Common myeloid progenitor, CD34-positive (primary cell): ENCODE results near the gene PGAP1.
A peak's percentile ranks its signal among the peaks of the same experiment; 100 is the strongest.

Experiments
- CTCF ChIA-PET: fragments of 350-600 bp; sonication (Branson Sonifier 250); formaldehyde crosslinking; loops from one replicate; lab custom pipeline; 2021; ENCODE audit warnings: antibody characterized with exemption; lab: Charles Lee
- POLR2A ChIA-PET: fragments of 350-600 bp; sonication (Branson Sonifier 250); formaldehyde crosslinking; loops from one replicate; lab custom pipeline; 2021; ENCODE audit warnings: antibody characterized with exemption; lab: Charles Lee
- DNase-seq, 3 donors: peaks; one replicate each; pipeline versions ENCODE4 v3.0.0 to v3.0.0-alpha.2; 2013
- H3K27ac ChIP-seq, 2 experiments: 1 replicate in 1 of 2; 2 replicates in 1 of 2; pipeline ENCODE4 v1.7.0; 2013; ENCODE audit warnings: inconsistent platforms in 2 of 2, low read length in 2 of 2, mild to moderate bottlenecking in 2 of 2, low read depth in 1 of 2, moderate library complexity in 1 of 2; ENCODE audit not compliant: severe bottlenecking in 2 of 2, insufficient read depth in 1 of 2, poor library complexity in 1 of 2
- H3K27me3 ChIP-seq, 5 experiments: replicated peaks in 2 of 5; 1 replicate in 3 of 5; 2 replicates in 2 of 5; pipeline versions ENCODE4 v1.6.1 to v1.7.0; 2013; ENCODE audit warnings: low read length in 4 of 5, mild to moderate bottlenecking in 2 of 5, moderate library complexity in 2 of 5, inconsistent platforms in 1 of 5; ENCODE audit not compliant: insufficient read depth in 5 of 5, control insufficient read depth in 4 of 5
- H3K36me3 ChIP-seq, 4 experiments: 1 replicate in 2 of 4; 2 replicates in 2 of 4; pipeline versions ENCODE4 v1.6.1 to v1.7.0; 2013; ENCODE audit warnings: low read length in 3 of 4, control low read depth in 1 of 4, mild to moderate bottlenecking in 1 of 4; ENCODE audit not compliant: control insufficient read depth in 4 of 4, insufficient read depth in 4 of 4
- H3K4me1 ChIP-seq, 4 experiments: 1 replicate in 3 of 4; 2 replicates in 1 of 4; pipeline versions ENCODE4 v1.6.1 to v1.7.1; 2013; ENCODE audit warnings: low read length in 3 of 4, mild to moderate bottlenecking in 3 of 4, control low read depth in 1 of 4, inconsistent platforms in 1 of 4, moderate library complexity in 1 of 4; ENCODE audit not compliant: control insufficient read depth in 4 of 4, insufficient read depth in 4 of 4; ENCODE audit errors: control extremely low read depth in 1 of 4
- H3K4me3 ChIP-seq, 7 experiments: 1 replicate in 4 of 7; 2 replicates in 3 of 7; pipeline versions ENCODE4 v1.5.1 to v1.7.0; 2013; ENCODE audit warnings: mild to moderate bottlenecking in 7 of 7, low read length in 6 of 7, moderate library complexity in 6 of 7, inconsistent platforms in 2 of 7, low read depth in 2 of 7, control low read depth in 1 of 7; ENCODE audit not compliant: insufficient read depth in 4 of 7, control insufficient read depth in 1 of 7; ENCODE audit errors: extremely low read depth in 1 of 7
- H3K9me3 ChIP-seq, 5 experiments: 1 replicate in 4 of 5; 2 replicates in 1 of 5; pipeline versions ENCODE4 v1.6.1 to v1.7.1; 2013; ENCODE audit warnings: low read length in 4 of 5, mild to moderate bottlenecking in 2 of 5, inconsistent platforms in 1 of 5, low read depth in 1 of 5, moderate library complexity in 1 of 5; ENCODE audit not compliant: control insufficient read depth in 4 of 5, insufficient read depth in 2 of 5; ENCODE audit errors: control extremely low read depth in 1 of 5
- WGBS: methylation state at CpG from one replicate; pipeline ENCODE4 v1.1.5; 2013; ENCODE audit not compliant: insufficient coverage; 5-methylcytosine and 5-hydroxymethylcytosine counted together

Gene PGAP1

DNA sequence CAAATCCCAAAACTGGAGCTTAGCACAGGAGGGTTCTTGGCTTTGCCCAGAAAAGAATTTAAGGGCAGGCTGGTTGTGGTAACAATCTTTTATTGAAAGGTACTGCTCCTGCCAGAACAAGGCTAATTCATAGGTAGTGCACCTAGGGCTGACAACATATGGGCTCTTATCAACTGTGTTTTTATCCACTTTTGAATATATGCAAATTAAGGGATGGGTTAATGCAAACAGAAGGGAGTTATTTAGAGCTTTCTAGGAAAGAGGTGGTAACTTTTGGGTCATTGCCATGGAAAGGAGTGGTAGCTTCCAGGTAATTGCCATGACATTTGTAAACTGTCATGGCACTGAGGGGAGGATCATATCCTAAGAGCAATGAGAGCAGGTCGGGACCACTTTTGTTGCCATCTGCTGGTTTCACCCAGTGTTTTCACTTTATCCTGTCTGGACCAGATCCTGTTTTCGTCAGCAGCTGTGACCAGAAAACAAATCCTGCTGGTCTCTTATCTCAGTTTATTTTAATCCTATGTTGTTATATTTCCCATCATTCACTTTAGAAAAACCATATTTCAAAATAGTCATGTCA lies 118.3 kb downstream of the PGAP1 start:
- Histone ChIP-seq H3K4me3 (no peak overlapping the region), H3K27me3 (no peaks in the 10 kb centered on the region), H3K4me1 (peaks cover 4 to 12% (median 10%) of the 10 kb centered on the region in 4 experiments), H3K9me3 (no peaks in the 10 kb centered on the region), H3K27ac (no peak overlapping the region), H3K36me3 (no peaks in the 10 kb centered on the region)
- 80% methylated on average over 1 of the region's 2 CpGs for WGBS
- CTCF ChIA-PET: interaction anchor here (1.1 kb wide), 1 partner anchor 10 kb away, joined by 3 read pairs; no protein-coding TSS in a partner anchor
- peak in 1 of 3 donors; percentile 10 for DNase-seq
- POLR2A ChIA-PET: no interaction called here

DNA sequence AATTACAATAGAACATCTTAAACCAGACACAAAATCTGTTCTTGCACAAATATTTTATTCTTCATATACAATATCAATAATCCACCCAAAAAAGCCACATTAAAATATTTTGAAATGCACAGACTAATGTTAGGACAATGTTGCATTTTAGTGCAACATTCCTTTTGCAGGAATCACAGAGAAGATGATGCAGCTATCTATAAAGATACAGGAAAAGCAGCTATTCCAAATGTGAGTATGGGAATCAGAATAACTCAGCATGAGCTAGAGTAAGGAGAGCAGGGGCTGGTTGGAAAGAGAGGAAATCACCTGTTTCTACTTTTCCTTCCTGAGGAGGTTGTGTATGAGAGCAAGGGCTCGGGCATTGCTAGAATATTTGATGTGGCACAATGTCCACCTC lies 122.1 kb downstream of the PGAP1 start:
- no peak overlapping the region for H3K4me3 ChIP-seq
- no peak overlapping the region for H3K27ac ChIP-seq
- ChIA-PET POLR2A (no interaction called here), CTCF (no interaction called here)
- peaks cover 0 to 6% (median 4%) of the 10 kb centered on the region in 4 experiments for H3K4me1 ChIP-seq
- no peaks in the 10 kb centered on the region for H3K9me3 ChIP-seq
- no peaks in the 10 kb centered on the region for H3K36me3 ChIP-seq
- WGBS: 20% methylated on average over 1 of the region's 1 CpG
- H3K27me3 ChIP-seq: peaks cover 0 to 2% (median 0%) of the 10 kb centered on the region in 5 experiments
- DNase-seq: no peak

DNA sequence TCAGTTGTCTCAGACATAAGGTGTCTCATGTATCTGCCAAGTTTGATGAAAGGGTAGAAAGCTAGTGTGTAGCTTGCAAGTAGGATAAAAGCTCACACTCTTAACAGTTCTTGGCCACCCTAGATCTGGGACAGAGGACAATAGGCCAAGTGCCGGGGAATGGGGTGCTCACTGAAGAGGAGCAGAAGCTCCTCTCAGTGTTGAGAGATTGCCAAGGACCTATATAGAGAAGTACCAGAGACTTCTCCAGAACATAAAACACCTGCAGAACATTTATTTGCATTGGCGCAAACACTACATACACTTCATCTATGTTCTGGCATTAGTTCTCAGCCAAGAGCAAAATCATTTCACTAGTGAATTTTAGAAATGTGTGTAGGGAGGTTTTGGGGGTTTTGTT lies 124.1 kb downstream of the PGAP1 start:
- POLR2A ChIA-PET: no interaction called here
- H3K36me3 ChIP-seq: peaks cover 0 to 5% (median 2%) of the 10 kb centered on the region in 4 experiments
- WGBS: no CpG with 5 or more reads among the region's 2 CpGs
- no peak overlapping the region for H3K27ac ChIP-seq
- H3K27me3 ChIP-seq: peaks cover 0 to 2% (median 0%) of the 10 kb centered on the region in 5 experiments
- CTCF ChIA-PET: no interaction called here
- DNase-seq: no peak
- H3K4me3 ChIP-seq: no peak overlapping the region
- H3K9me3 ChIP-seq: no peaks in the 10 kb centered on the region
- peaks cover 0 to 18% (median 9%) of the 10 kb centered on the region in 4 experiments for H3K4me1 ChIP-seq

- ChIA-PET CTCF (no interaction called here), POLR2A (no interaction called here)
- Histone ChIP-seq H3K36me3 (peaks cover 0 to 11% (median 8%) of the 10 kb centered on the region in 4 experiments), H3K9me3 (no peaks in the 10 kb centered on the region), H3K27me3 (peaks cover 0 to 2% (median 0%) of the 10 kb centered on the region in 5 experiments), H3K27ac (no peak overlapping the region), H3K4me1 (peaks cover 0 to 18% (median 9%) of the 10 kb centered on the region in 4 experiments), H3K4me3 (no peak overlapping the region)
- DNase-seq: no peak
- 100% methylated on average over 1 of the region's 2 CpGs for WGBS
Observed at GRCh38 chr2:196801674-196802261, 124.7 kb downstream of the PGAP1 start.

DNA sequence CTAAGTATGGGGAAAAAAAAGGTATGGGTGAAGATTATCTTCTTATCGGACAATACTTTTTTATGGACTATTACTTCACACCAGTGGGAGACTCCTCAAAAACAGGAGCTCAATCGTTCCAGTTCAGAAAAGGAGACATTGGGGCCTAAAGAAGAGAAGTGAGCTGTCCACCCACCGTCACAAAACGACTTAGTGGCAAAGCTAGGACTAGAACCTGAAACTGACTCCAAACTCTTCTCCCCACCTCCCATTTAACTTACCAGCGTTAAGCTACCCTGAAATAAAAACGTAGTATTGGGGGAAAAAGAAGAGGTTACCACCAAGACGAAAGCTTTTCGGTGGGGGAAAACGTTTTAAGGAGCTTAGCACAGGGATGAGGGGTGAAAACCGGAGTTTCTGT lies 127.5 kb downstream of the PGAP1 start:
- H3K9me3 ChIP-seq: no peaks in the 10 kb centered on the region
- H3K4me3 ChIP-seq: peak overlapping the region; percentile 87 to 99 (median 93)
- no peak for DNase-seq
- ChIA-PET CTCF (interaction anchor here (1.0 kb wide), 1 partner anchor 10 kb away, joined by 4 read pairs; no protein-coding TSS in a partner anchor), POLR2A (interaction anchor here (0.6 kb wide), 2 partner anchors 129 to 210 kb away, joined by 4 read pairs; no protein-coding TSS in a partner anchor)
- H3K27me3 ChIP-seq: peaks cover 0 to 2% (median 0%) of the 10 kb centered on the region in 5 experiments
- peaks cover 13 to 25% (median 18%) of the 10 kb centered on the region in 4 experiments for H3K36me3 ChIP-seq
- H3K27ac ChIP-seq: peak overlapping the region; percentile 80 to 91
- 3% methylated on average over 5 of the region's 10 CpGs for WGBS
- H3K4me1 ChIP-seq: peaks cover 0 to 18% (median 9%) of the 10 kb centered on the region in 4 experiments

- Histone ChIP-seq H3K36me3 (peaks cover 32 to 76% (median 58%) of the 10 kb centered on the region in 4 experiments), H3K4me1 (peaks cover 0 to 4% (median 1%) of the 10 kb centered on the region in 4 experiments), H3K27me3 (no peaks in the 10 kb centered on the region), H3K9me3 (no peaks in the 10 kb centered on the region), H3K4me3 (no peak overlapping the region), H3K27ac (no peak overlapping the region)
- ChIA-PET POLR2A (no interaction called here), CTCF (interaction anchor here (1.0 kb wide), 1 partner anchor 17 kb away, joined by 3 read pairs; no protein-coding TSS in a partner anchor)
- no CpG with 5 or more reads among the region's 3 CpGs for WGBS
- no peak for DNase-seq
Observed at GRCh38 chr2:196792865-196793264, 133.6 kb downstream of the PGAP1 start.
